Ureter (tissue), 1 donor: ENCODE data around the gene XRCC2. TPM values are rescaled to one million over a fixed set of nuclear protein-coding genes. Genes with fewer than 3 reads are reported as not detected.

ENCODE experiments used
- DNase-seq: peaks from one replicate; pipeline ENCODE4 v3.0.0-alpha.2; 2020; ENCODE audit warnings: low spot score
- total RNA-seq: library from RNA; stranded (reverse); gene quantifications from one replicate; pipeline ENCODE4 v1.2.4, GENCODE V29; 2023
- donor health status: DM: yes; HTN: yes; CAD: no.

XRCC2 gene
- total RNA-seq, 1 donor from 2014 or later, result 0.96 TPM

GRCh38 chr7:152615031-152615741 lies 60.8 kb downstream of the XRCC2 start:
- DNase-seq, result no peak

GRCh38 chr7:152608656-152609055 lies 67.3 kb downstream of the XRCC2 start:
- DNase-seq, result no peak

- DNase-seq, result no peak
Measured at GRCh38 chr7:152608208-152608607, 67.7 kb downstream of the XRCC2 start.

GRCh38 chr7:152607007-152607406 lies 68.9 kb downstream of the XRCC2 start:
- DNase-seq, result no peak

GRCh38 chr7:152602962-152603361 lies 73.0 kb downstream of the XRCC2 start:
- DNase-seq, result no peak

- DNase-seq, result no peak
Measured at GRCh38 chr7:152601305-152601798, 74.6 kb downstream of the XRCC2 start.

- DNase-seq, result no peak
Measured at GRCh38 chr7:152600266-152600665, 75.7 kb downstream of the XRCC2 start.

- DNase-seq, result no peak
Measured at GRCh38 chr7:152597507-152597906, 78.4 kb downstream of the XRCC2 start.

- no peak for DNase-seq
Measured at GRCh38 chr7:152596824-152597223, 79.1 kb downstream of the XRCC2 start.

Other genes with a start within 250 kb of the XRCC2 start
- gene KMT2C, start 240.1 kb downstream of the XRCC2 start, total RNA-seq, result 139 TPM
- 13.8 TPM for gene ACTR3B, start 83.6 kb upstream of the XRCC2 start, total RNA-seq